GM19328 (cell line): ENCODE data around the gene METTL26.
A peak's percentile ranks its signal among the peaks of the same experiment; 100 is the strongest.
"Not testable (repeated sequence)": the region's sequence is repeated elsewhere in the genome, so short reads cannot be mapped to it uniquely, and the experiment has no call there.

Experiments used
- ATAC-seq: cut with Tn5 transposase; IDR thresholded peaks from one replicate; pipeline ENCODE4 v1.9.1; 2021; ENCODE audit warnings: mild to moderate bottlenecking, moderate library complexity; ENCODE audit not compliant: unreplicated experiment

The METTL26 gene

DNA sequence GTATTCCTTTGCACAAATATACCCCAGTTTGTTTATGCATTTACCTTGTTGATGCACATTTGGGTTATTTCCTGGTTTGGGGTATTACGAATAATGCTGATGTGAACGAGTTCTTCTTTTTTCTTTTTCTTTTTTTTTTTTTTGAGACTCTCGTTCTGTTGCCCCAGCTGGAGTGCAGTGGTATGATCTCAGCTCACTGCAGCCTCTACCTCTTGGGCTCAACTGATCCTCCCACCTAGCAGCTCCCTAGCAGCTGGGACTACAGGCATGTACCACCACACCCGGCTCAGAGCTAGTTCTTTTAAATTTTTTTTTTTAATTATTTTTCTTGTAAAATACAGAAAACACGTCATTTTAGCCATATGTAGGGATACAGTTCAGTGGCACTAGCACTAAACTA lies 32.2 kb downstream of the METTL26 start:
- no peak for ATAC-seq

DNA sequence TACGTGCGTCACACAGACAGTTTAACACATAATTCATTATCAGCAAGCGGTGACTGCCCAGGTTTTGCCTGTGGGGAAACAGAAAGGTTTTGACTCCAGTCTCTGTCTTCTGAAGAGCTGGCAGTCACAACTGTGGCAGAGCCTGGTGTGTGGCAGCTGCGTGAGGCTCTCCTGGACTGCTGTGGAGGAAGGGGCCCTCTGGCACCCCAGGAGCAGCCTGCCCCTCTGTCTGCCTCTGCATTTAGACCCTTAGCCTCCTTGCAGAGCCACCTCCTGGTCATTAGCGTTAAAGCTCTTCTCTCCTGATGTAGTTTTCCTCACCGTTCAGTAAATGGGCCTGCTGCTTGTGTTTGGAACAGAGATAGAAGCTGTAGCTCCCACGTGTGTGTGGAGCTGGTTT lies 35.3 kb downstream of the METTL26 start:
- ATAC-seq = no peak

- ATAC-seq = no peak
Measured at GRCh38 chr16:598823-599739, 37.0 kb downstream of the METTL26 start.

DNA sequence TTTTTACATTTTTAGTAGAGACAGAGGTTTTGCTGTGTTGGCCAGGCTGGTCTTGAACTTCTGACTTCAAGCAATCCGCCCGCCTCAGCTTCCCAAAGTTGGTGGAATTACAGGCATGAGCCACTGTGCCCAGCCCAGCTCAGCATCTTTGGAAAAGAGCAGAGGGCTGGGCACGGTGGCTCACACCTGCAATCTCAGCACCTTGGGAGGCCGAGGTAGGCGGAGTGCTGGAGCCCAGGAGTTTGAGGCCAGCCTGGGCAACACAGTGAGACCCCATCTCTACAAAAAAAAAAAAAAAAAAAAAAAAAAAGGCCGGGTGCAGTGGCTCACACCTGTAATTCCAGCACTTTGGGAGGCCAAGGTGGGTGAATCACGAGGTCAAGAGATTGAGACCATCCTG lies 38.5 kb downstream of the METTL26 start:
- ATAC-seq = not testable (repeated sequence)

DNA sequence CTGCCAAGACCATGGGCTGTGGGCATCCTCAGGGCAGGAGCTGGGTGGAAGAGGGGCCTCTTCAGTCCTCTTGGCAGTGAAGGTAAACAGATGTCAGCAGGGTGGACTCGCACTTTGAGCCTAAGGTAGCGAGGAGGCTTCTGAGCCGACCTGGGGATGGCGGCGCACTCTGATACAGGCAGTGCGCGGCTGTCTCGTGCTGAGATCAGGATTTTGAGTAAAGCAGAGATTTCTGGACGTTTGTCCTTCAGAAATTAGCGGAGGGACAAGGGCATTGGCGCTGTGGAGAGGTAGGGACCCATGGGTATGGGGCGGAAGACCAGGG lies 39.4 kb downstream of the METTL26 start:
- ATAC-seq = no peak

GRCh38 chr16:595942-596735 lies 40.0 kb downstream of the METTL26 start:
- ATAC-seq = no peak

DNA sequence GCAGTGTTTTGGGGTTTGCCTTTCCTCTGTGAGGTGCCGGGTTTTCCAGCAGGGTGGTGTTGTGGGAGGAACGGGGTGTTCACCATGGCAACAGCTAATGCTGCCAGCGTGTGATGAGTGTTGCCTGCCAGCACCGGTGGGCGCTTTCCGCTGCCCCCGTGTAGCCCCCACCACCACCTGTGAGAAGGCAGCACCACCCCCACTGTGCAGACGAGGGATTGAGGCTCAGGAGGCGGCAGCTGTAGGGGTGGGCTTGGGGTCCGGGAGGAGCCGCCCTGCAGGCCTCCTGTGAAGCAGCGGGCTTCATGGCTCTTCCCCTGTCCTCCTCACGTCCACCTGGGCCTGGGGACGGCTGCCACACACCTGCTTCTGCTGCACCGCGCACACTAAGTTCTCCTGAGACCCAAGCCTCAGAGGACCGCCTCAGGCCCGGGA lies 41.0 kb downstream of the METTL26 start:
- no peak for ATAC-seq

- ATAC-seq = no peak
Measured at GRCh38 chr16:593807-594206, 42.3 kb downstream of the METTL26 start.

GRCh38 chr16:593406-593805 lies 42.7 kb downstream of the METTL26 start:
- no peak for ATAC-seq

DNA sequence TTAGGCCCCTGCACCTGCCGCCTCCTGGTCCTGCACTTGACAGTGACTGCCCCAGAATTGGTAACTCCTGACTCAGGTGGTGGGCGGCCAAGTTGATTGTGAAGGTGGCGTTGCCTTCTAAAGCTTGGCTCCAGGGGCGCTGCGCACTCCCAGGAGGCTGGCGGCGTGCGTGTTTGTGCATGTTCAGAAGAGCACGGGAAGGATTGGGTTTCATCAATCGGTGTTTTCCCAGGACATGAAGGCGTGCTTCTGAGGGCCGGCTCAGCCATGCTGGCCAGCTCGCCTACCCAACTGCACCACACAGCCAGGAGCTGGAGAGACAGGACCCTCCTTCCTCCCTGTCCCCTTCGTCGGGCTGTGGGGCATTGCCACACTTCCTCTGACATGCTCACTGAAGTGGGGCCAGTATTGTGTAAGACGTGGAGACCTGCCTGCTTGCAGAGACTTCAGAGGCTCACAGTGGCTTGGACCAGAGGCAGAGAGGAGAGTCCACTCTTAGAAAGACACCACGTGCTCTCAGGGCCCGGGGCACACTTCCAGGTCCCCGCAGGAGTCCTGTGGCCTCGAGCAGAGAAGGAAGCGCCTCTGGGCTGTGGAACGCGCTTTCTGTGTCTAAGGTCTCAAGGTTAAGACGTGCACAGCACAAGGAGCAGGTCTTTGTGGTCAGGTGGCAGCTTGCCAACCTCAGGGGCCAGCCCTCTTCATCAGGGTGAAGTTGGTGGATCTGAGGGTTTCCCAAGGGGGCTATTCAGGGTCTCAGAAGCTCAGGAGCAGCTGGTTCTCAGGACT lies 43.4 kb downstream of the METTL26 start:
- ATAC-seq = no peak

DNA sequence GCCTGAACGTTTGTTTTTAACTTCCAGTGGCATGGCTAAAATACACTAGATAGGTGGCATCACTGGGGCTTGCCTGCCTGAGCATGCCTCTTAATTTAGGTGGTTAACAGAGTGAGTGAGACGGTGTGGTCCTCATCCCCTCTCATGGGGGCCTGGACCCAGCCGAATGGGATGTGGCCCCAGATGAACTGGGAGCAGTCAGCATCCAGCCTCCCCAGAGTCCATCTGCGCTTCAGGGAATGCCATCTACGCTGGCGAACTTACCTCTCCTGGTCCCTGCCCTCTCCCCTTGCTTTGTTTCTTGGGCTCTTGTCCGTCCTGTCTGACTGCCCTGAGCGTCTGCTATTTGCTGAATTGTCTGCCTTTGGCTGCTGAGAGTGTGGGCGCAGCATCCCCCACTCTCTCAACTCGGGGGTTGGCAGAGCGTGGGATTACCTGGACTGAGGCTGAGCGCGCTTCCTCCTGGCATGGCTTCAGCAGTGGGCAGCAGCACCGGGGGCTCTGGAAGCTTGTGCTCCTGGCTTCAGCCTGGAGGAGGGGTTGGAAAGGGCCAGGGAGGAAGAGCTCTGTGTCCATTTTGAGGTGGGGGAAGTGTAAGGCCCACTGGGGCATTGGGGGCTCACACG lies 44.1 kb downstream of the METTL26 start:
- ATAC-seq = no peak

DNA sequence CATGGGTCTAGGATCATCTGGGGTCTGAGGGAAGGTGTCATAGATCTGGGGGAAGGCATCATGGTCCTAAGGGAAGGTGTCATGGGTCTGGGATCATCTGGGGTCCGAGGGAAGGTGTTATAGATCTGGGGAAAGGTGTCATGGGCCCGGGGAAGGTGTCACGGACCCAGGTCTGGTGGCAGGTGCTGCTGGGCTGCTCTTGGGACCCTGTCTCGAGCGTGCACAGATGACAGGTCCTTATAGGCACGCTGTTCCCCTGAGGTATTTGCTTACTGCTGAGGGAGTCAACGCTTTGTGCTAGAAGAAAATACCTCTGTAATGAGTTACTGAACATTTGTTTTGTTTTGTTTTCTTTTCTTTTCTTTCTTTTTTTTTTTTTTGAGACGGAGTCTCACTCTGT lies 44.9 kb downstream of the METTL26 start:
- ATAC-seq = no peak

DNA sequence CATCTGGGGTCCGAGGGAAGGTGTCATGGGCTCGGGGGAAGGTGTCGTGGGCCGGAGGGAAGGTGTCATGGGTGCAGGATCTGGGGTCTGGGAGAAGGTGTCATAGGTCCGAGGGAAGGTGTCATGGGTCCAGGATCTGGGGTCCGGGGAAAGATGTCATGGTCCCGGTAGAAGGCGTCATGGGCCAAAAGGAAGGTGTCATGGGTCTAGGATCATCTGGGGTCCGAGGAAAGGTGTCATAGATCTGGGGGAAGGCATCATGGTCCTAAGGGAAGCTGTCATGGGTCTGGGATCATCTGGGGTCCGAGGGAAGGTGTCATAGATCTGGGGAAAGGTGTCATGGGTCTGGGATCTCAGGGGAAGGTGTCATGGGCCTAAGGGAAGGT lies 45.3 kb downstream of the METTL26 start:
- no peak for ATAC-seq

DNA sequence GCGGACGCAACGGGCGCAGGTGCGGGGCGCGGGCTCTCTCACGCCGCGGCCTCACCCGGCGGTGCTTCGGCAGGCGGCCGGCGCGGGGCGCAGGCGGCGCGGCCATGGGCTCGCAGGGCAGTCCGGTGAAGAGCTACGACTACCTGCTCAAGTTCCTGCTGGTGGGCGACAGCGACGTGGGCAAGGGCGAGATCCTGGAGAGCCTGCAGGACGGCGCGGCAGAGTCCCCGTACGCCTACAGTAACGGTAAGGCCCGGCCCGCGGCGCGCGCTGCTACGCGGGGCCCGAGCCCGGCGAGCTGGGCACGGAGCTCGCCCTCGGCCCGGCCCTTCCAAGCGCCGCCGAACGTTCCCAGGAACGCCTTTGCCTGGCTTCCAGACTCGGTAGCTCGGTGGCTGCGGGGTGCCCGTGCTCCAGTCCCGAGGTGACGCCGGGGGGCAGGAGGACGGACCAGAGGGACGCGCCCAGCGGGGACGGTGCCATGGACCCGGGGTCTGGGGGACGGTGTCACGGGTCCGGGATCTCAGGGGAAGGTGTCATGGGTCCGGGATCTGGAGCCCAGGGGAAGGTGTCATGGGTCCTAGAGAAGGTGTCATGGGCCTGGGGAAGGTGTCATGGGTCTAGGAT lies 45.8 kb downstream of the METTL26 start:
- ATAC-seq = no peak

- peak; percentile 66 for ATAC-seq
Measured at GRCh38 chr16:589658-590187, 46.4 kb downstream of the METTL26 start, which contains the start of gene RAB40C. Gene RAB40C, plus strand, starts transcription at chr16:590066. Its CDS starts 226 bp downstream, at chr16:590292.

DNA sequence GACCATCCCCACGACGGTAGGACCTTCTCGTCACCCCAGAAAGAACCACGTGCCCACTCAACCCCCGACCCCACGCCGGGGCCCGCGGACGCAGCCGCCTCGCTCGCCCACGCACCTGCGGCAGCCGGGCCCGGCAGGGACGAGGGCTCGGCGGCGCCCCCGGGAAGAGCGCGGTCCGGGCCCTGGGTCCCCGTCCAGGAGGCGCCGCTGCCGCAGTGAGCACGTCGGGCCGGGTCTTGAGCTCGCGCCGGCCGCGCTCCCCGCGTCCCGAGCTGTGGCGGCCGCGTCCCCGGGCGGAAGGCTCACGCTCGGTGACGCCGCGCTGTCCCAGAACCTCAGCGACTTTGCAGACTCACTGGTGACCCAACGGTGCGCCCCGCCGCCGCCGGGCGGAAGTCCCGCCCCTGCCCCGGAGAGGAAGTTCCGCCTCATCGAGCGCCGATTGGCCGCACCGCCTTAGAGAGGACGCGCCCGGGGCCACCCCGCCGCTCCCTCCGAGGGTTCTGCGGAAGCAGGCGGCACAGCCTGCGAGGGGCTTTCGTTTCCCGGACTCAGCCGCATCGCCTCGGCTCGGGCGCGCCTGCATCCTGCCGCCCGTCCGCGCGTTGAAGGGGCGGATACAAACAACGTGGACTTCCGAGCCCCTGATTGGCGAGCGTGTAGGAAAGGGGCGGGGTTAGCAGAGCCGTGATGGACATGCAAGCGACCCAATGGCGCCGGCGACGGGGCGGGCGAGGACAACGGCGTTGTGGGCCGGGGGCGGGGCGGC lies 47.0 kb downstream of the METTL26 start:
- peak; percentile 64 for ATAC-seq

DNA sequence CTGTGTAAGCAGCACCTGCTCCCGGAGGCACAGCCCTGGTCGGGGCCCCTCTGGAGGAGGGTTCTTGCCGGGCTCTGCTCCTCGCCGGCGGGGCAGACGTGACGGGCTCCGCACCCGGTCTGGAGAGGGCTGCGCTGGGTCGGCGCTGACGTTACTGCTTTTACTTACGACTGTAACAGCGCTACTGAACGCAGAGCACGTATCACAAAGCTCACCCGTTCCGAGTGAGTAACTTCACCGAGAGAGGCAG lies 47.5 kb downstream of the METTL26 start:
- peak; percentile 4 for ATAC-seq

GRCh38 chr16:586645-587590 lies 49.2 kb downstream of the METTL26 start:
- ATAC-seq = no peak
